GM12875 (cell line): ENCODE measurements around the gene CDH7.

Experiments
- H3K4me3 ChIP-seq: one replicate; pipeline ENCODE4 v1.5.1; 2011; ENCODE audit warnings: low read depth, low read length, control low read depth
- CTCF ChIP-seq: IDR thresholded peaks from 2 replicates; pipeline ENCODE4 v1.5.1; 2011; ENCODE audit warnings: low read depth, mild to moderate bottlenecking, control low read depth, inconsistent platforms, low read length, moderate library complexity, borderline replicate concordance; ENCODE audit not compliant: insufficient read depth

The CDH7 gene

DNA sequence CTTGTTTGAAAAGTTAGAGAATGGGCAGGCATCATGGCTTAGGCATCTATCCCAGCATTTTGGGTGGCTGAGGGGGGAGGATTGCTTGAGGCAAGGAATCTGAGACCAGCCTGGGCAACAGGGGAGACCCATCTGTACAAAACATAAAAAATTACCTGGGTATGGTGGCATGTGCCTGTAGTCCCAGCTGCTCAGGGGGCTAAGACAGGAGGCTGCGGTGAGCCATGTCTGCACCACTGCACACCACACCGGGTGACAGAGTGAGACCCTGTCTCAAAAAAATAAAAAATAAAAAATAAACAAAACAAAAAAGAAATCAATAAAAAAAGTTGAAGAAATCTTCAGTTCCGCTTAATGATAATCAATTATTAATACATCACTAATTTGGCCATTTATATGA, 146.5 kb downstream of the CDH7 start:
- TF ChIP-seq CTCF = no peak
- no peak overlapping the region for H3K4me3 ChIP-seq

DNA sequence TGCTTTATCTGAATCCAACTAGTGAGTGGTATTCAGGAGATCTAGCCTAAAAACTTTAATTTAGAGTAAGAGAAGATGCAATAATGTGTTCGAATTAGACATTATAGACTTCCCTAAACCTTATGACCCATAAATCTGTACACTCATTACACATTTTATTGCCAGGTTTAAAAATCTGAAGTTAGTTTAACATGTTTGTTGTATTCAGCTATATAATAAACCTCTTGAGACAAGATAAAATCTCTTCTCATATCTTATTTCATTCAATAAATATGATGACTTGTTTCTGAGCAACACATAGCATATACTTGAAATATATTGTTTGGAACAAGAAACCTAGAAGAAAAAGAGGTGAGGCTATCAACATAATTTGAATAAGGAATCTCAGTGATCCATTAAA, 150.7 kb downstream of the CDH7 start:
- no peak overlapping the region for H3K4me3 ChIP-seq
- no peak for TF ChIP-seq CTCF

GRCh38 chr18:65906621-65907034, 155.8 kb downstream of the CDH7 start:
- TF ChIP-seq CTCF = no peak
- H3K4me3 ChIP-seq = no peak overlapping the region

DNA sequence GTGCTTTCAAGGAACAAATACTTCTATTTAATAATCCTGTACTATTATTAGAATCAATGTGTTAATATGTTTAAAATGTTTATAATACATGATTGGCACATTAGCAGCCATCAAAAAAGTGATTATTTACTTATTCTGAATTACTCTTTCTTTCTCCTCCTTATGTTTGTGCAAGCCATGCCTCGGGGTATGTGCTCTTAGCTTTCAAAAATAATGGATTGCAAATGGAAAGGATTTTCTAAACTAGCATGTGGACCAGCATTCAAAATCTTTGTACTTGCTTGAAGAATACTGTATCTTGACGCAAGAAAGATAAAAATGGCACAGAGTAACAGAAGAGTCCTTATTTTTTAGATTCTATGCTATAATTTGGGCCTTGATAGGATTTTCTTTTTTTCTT, 156.5 kb downstream of the CDH7 start:
- no peak for TF ChIP-seq CTCF
- H3K4me3 ChIP-seq = no peak overlapping the region

GRCh38 chr18:65919018-65919417, 168.2 kb downstream of the CDH7 start:
- TF ChIP-seq CTCF = no peak
- no peak overlapping the region for H3K4me3 ChIP-seq

DNA sequence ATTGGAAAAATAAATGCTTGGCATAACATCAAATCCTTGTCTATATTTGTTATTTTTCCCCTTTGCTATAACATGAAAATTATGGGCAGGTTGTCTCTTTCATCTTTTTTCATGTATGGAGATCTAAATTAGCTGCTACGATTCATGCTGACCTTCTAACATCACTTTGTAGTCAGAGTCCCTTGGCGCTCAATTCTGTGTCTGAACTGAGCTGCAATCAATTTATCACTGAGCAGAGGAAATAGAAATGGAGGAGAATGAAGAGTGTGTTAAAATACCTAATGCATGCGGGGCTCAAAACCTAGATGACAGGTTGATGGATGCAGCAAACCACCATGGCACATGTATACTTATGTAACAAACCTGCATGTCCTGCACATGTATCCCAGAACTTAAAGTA, 168.9 kb downstream of the CDH7 start:
- H3K4me3 ChIP-seq = no peak overlapping the region
- no peak for TF ChIP-seq CTCF

GRCh38 chr18:65922103-65922502, 171.3 kb downstream of the CDH7 start:
- no peak overlapping the region for H3K4me3 ChIP-seq
- TF ChIP-seq CTCF = no peak
